ENCODE results near the gene RAD51B.

DNA sequence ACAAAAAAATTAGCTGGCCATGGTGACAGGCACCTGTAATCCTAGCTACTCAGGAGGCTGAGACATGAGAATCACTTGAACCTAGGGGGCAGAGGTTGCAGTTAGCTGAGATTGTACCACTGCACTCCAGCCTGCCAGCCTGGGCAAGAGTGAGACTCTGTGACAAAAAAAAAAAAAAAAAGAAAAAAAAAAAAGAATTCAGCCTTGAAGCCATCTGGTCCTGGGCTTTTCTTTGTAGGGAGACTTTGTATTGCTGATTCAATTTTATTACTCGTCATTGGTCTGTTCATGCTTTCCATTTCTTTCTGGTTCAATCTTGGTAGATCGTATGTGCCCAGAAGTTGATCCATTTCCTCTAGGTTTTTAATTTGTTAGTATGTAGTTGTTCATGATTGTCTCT lies 243.1 kb downstream of the RAD51B start:
- TF ChIP-seq U2AF1 (optimal IDR thresholded peaks at IDR 0.05; ENCODE audit: low read depth, low read length) (no peak), ZNF12 (CRISPR knock-in tag; IDR thresholded peaks at IDR 0.05) (no peak), NFIC (IDR thresholded peaks at IDR 0.05) (no peak), POLR2A (conservative IDR thresholded peaks at IDR 0.05) (no peak)
- TF ChIP-seq, protein P1, sequence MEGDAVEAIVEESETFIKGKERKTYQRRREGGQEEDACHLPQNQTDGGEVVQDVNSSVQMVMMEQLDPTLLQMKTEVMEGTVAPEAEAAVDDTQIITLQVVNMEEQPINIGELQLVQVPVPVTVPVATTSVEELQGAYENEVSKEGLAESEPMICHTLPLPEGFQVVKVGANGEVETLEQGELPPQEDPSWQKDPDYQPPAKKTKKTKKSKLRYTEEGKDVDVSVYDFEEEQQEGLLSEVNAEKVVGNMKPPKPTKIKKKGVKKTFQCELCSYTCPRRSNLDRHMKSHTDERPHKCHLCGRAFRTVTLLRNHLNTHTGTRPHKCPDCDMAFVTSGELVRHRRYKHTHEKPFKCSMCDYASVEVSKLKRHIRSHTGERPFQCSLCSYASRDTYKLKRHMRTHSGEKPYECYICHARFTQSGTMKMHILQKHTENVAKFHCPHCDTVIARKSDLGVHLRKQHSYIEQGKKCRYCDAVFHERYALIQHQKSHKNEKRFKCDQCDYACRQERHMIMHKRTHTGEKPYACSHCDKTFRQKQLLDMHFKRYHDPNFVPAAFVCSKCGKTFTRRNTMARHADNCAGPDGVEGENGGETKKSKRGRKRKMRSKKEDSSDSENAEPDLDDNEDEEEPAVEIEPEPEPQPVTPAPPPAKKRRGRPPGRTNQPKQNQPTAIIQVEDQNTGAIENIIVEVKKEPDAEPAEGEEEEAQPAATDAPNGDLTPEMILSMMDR (IDR thresholded peaks at IDR 0.05 in 2 of 3, conservative IDR thresholded peaks at IDR 0.05 in 1 of 3; ENCODE audit: insufficient read depth in 2 of 3, low read depth in 1 of 3, low read length in 3 of 3): no peak

Data from K562 (cell line).